ENCODE measurements around the gene PRRX2. TPM values are rescaled to one million over a fixed set of nuclear protein-coding genes. Genes with fewer than 3 reads are reported as not detected.
"Not testable (repeated sequence)": the region's sequence is repeated elsewhere in the genome, so short reads cannot be mapped to it uniquely, and the experiment has no call there.

The PRRX2 gene
- total RNA-seq, 1 donor from 2014 or later = 5.6 TPM

DNA sequence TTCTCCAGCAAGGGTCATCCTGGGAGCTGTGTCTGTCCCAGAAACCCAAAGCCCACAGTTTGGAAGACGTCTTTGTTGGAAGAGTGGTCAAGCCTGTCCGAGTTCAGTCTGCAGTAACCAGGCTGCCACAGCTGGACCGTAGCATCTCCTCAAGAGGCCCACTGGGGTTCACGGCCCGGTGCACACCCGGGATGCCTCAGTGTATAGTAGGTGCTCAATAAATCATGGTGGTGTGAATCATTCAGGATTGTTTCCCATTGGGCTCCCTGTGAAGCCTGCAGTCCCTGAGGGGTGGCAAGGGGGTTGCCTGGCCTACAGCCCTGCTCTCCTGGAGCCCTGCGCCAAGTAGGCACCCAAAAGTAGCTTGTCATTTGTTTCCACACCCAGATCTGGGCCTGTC is 10.3 kb upstream of the PRRX2 start:
- Mint-ChIP-seq H3K36me3 (ENCODE audit: unreplicated experiment) (no peaks in the 10 kb centered on the region), H3K27me3 (ENCODE audit: unreplicated experiment) (no peaks in the 10 kb centered on the region), H3K4me3 (ENCODE audit: unreplicated experiment) (no peak overlapping the region), H3K9me3 (ENCODE audit: unreplicated experiment) (no peaks in the 10 kb centered on the region), H3K4me1 (ENCODE audit: unreplicated experiment) (peaks cover 25% of the 10 kb centered on the region), H3K27ac (ENCODE audit: unreplicated experiment) (no peak overlapping the region)
- DNase-seq (ENCODE audit: extremely low spot score, unreplicated experiment) = no peak
- TF ChIP-seq, protein P1, sequence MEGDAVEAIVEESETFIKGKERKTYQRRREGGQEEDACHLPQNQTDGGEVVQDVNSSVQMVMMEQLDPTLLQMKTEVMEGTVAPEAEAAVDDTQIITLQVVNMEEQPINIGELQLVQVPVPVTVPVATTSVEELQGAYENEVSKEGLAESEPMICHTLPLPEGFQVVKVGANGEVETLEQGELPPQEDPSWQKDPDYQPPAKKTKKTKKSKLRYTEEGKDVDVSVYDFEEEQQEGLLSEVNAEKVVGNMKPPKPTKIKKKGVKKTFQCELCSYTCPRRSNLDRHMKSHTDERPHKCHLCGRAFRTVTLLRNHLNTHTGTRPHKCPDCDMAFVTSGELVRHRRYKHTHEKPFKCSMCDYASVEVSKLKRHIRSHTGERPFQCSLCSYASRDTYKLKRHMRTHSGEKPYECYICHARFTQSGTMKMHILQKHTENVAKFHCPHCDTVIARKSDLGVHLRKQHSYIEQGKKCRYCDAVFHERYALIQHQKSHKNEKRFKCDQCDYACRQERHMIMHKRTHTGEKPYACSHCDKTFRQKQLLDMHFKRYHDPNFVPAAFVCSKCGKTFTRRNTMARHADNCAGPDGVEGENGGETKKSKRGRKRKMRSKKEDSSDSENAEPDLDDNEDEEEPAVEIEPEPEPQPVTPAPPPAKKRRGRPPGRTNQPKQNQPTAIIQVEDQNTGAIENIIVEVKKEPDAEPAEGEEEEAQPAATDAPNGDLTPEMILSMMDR (IDR thresholded peaks at IDR 0.05) = no peak

DNA sequence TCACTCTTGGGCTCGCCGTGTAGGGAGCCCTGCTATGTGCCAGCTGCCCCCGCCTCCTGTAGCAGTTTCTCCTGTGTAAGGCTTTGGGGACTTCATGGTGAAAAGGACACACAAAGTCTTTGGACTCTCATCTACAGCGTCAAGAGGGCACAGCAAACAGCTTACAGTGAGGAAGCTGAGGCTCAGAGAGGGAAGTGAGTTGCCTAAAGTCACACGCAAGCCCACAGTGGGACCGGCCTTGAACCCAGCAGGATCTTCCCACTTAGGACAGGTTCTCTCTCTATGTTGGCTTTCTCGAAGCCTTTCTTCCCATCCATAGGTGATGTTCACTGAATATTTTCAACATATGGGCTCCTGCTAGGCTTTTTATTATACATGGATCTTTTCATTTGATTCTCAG is 9.8 kb upstream of the PRRX2 start:
- DNase-seq (ENCODE audit: extremely low spot score, unreplicated experiment) = no peak
- Mint-ChIP-seq H3K4me3 (ENCODE audit: unreplicated experiment) (no peak overlapping the region), H3K36me3 (ENCODE audit: unreplicated experiment) (no peaks in the 10 kb centered on the region), H3K27me3 (ENCODE audit: unreplicated experiment) (no peaks in the 10 kb centered on the region), H3K27ac (ENCODE audit: unreplicated experiment) (no peak overlapping the region), H3K9me3 (ENCODE audit: unreplicated experiment) (no peaks in the 10 kb centered on the region), H3K4me1 (ENCODE audit: unreplicated experiment) (peaks cover 22% of the 10 kb centered on the region)
- TF ChIP-seq, protein P1 (IDR thresholded peaks at IDR 0.05) = no peak

DNA sequence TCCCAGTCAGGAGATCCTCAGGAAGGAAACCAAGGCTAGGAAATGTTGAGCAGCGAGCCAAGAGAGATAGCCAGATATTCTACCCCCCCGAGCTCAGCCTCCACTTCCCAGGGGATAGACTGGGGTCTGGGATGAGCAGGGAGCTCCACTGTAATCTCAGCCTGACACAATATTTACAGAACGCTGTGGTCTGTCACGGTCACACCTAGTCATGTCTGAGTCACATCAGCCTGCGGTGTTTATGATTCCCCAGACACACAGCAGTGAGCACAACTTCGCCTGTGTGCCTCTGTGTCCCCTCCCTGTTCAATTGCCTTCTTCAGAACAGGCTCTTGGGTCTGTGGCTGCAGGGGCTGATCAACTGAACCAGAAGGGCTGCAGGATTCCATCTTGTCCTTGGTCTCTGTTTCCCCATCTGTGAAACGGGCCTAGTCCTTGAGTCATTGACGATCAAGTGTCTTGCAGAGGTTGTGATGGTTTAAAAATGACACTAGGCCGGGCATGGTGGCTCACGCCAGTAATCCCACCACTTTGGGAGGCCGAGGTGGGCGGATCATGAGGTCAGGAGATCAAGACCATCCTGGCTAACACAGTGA is 8.6 kb upstream of the PRRX2 start:
- Mint-ChIP-seq H3K4me3 (ENCODE audit: unreplicated experiment) (no peak overlapping the region), H3K9me3 (ENCODE audit: unreplicated experiment) (no peaks in the 10 kb centered on the region), H3K36me3 (ENCODE audit: unreplicated experiment) (no peaks in the 10 kb centered on the region), H3K27ac (ENCODE audit: unreplicated experiment) (no peak overlapping the region), H3K4me1 (ENCODE audit: unreplicated experiment) (peaks cover 22% of the 10 kb centered on the region), H3K27me3 (ENCODE audit: unreplicated experiment) (no peaks in the 10 kb centered on the region)
- TF ChIP-seq, protein P1 (IDR thresholded peaks at IDR 0.05) = no peak
- DNase-seq (ENCODE audit: extremely low spot score, unreplicated experiment) = no peak

DNA sequence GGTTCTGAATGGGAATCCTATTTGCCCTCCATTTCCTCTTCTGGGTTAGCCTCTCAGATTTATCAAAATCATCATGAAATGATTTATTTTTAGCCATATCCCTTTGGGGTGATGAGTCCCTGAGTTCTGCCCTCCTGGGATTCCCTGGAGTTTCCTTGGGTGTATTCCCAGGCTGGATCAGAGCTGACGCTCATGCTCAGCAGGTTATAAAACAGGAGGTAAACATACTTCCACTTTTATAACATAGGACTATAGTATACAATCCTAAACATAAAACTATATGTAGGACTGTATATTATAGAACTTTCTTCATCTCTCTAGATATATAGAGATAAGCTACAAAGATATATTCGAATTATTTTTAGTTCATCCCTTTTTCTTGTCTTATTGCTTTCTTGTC is 4.4 kb upstream of the PRRX2 start:
- peaks cover 18% of the 10 kb centered on the region for H3K4me1 Mint-ChIP-seq (ENCODE audit: unreplicated experiment)
- no peak for DNase-seq (ENCODE audit: extremely low spot score, unreplicated experiment)
- H3K36me3 Mint-ChIP-seq (ENCODE audit: unreplicated experiment) = no peaks in the 10 kb centered on the region
- no peak overlapping the region for H3K27ac Mint-ChIP-seq (ENCODE audit: unreplicated experiment)
- no peak overlapping the region for H3K4me3 Mint-ChIP-seq (ENCODE audit: unreplicated experiment)
- TF ChIP-seq, protein P1 (IDR thresholded peaks at IDR 0.05) = no peak
- no peaks in the 10 kb centered on the region for H3K9me3 Mint-ChIP-seq (ENCODE audit: unreplicated experiment)
- H3K27me3 Mint-ChIP-seq (ENCODE audit: unreplicated experiment) = no peaks in the 10 kb centered on the region

DNA sequence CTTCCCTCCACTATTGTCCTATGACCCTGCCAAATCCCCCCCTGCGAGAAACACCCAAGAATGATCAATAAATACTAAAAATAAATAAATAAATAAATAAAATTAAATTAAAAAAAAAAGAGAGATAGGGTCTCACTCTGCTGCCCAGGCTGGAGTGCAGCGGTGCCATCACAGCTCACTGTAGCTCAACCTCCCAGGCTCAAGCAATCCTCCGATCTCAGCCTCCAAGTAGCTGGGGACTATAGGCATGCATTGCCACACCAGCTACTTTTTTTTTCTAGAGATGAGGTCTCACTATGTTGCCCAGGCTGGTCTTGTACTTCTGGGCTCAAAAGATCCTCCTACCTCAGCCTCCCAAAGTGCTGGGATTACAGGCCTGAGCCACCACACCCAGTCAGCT is 3.2 kb upstream of the PRRX2 start:
- H3K27ac Mint-ChIP-seq (ENCODE audit: unreplicated experiment); H3K9me3 Mint-ChIP-seq (ENCODE audit: unreplicated experiment); H3K27me3 Mint-ChIP-seq (ENCODE audit: unreplicated experiment); H3K4me1 Mint-ChIP-seq (ENCODE audit: unreplicated experiment); H3K4me3 Mint-ChIP-seq (ENCODE audit: unreplicated experiment); H3K36me3 Mint-ChIP-seq (ENCODE audit: unreplicated experiment); DNase-seq (ENCODE audit: extremely low spot score, unreplicated experiment): not testable (repeated sequence)

Data from osteocyte (in vitro differentiated cells).